ENCODE measurements around the gene TOR2A.

TOR2A gene

DNA sequence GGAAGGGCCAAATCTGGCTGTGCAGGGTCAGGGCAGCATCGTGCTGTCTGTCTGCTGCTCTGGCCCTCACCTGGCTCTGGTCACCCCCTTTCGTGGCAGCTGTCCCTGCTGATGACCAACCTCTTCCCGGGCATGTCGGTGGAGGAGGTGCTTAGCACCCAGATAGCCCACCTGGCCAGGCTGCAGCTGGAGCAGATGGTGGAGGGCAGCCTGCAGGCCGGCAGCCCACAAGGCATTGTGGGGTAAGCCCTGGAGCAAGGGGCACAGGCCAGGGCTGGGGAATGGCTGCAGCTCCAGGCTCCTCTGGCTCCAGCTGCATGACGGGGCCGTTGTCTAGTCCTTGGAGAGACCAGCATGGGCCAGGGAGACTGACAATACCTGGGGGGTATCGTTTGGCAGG is 8.2 kb downstream of the TOR2A start:
- Mint-ChIP-seq H3K9me3 (no peaks in the 10 kb centered on the region), H3K4me1 (no peaks in the 10 kb centered on the region), H3K4me3 (no peak overlapping the region), H3K27ac (no peak overlapping the region), H3K27me3 (peaks cover 1% of the 10 kb centered on the region), H3K36me3 (peaks cover 2% of the 10 kb centered on the region)
- no peak for ATAC-seq (ENCODE audit: low read depth)
- DNase-seq (ENCODE audit: low spot score in 2 of 2): no peak

DNA sequence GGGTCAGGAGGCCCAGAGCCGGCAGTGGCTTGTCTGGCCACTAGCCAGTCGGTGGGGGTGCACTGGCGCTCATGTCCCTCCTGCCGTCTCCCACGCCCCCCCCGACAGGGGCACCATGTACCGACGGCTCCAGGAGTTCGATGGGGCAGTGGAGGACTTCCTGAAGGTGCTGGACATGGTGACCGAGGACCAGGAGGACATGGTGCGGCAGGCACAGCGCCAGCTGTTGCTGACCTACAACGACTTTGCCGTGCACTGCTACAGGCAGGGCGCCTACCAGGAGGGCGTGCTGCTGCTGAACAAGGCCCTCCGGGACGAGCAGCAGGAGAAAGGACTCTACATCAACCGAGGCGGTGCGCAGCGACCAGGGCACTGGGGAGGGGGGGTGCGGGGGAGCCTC is 11.1 kb downstream of the TOR2A start:
- Mint-ChIP-seq H3K27me3 (peaks cover 4% of the 10 kb centered on the region), H3K4me1 (peaks cover 3% of the 10 kb centered on the region), H3K9me3 (peaks cover 1% of the 10 kb centered on the region), H3K36me3 (no peaks in the 10 kb centered on the region), H3K27ac (no peak overlapping the region), H3K4me3 (no peak overlapping the region)
- no peak for DNase-seq (ENCODE audit: low spot score in 2 of 2)
- ATAC-seq (ENCODE audit: low read depth): no peak

DNA sequence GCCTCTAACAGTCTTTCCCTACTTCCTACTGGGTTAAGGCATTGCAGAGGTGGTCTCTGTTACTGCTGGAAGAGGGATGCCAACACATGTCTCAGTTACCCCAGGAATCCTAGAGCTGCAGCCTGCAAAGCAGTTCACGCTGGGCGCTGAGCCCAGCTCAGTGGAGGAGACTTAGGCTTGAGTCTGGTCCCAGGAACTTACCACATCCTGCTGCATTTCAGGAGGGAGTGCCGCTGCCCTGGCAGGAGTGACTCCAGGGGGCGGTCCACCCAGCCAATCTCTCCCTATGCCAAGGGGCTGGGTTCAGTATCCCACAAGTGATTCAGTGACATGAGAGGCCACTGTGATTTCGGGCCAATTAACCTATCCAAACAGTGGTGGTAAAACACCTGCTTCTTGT is 11.7 kb downstream of the TOR2A start:
- no peak for DNase-seq (ENCODE audit: low spot score in 2 of 2)
- no peak for ATAC-seq (ENCODE audit: low read depth)
- peaks cover 4% of the 10 kb centered on the region for H3K27me3 Mint-ChIP-seq
- no peaks in the 10 kb centered on the region for H3K36me3 Mint-ChIP-seq
- H3K9me3 Mint-ChIP-seq: peaks cover 1% of the 10 kb centered on the region
- H3K4me3 Mint-ChIP-seq: no peak overlapping the region
- no peak overlapping the region for H3K27ac Mint-ChIP-seq
- H3K4me1 Mint-ChIP-seq: peaks cover 3% of the 10 kb centered on the region

DNA sequence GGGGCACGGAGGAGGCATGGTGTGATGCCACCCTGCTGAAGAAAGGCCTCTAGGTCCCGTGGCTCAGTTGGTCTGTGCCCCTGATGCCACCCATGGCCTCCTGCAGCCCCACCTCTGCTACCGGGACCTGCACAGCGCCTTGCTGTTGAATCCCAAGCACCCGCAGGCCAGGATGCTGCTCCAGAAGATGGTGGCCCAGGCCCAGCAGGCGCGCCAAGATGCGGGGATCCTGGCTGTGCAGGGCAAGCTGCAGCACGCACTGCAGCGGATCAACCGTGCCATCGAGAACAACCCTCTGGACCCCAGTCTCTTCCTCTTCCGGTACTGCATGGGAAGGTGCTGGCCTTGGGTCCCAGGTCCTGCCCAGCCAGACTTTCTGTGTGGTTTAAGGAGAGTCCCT is 12.1 kb downstream of the TOR2A start:
- no peak overlapping the region for H3K4me3 Mint-ChIP-seq
- H3K36me3 Mint-ChIP-seq: no peaks in the 10 kb centered on the region
- peaks cover 4% of the 10 kb centered on the region for H3K27me3 Mint-ChIP-seq
- DNase-seq (ENCODE audit: low spot score in 2 of 2): no peak
- H3K4me1 Mint-ChIP-seq: peaks cover 3% of the 10 kb centered on the region
- ATAC-seq (ENCODE audit: low read depth): no peak
- peaks cover 1% of the 10 kb centered on the region for H3K9me3 Mint-ChIP-seq
- H3K27ac Mint-ChIP-seq: no peak overlapping the region

DNA sequence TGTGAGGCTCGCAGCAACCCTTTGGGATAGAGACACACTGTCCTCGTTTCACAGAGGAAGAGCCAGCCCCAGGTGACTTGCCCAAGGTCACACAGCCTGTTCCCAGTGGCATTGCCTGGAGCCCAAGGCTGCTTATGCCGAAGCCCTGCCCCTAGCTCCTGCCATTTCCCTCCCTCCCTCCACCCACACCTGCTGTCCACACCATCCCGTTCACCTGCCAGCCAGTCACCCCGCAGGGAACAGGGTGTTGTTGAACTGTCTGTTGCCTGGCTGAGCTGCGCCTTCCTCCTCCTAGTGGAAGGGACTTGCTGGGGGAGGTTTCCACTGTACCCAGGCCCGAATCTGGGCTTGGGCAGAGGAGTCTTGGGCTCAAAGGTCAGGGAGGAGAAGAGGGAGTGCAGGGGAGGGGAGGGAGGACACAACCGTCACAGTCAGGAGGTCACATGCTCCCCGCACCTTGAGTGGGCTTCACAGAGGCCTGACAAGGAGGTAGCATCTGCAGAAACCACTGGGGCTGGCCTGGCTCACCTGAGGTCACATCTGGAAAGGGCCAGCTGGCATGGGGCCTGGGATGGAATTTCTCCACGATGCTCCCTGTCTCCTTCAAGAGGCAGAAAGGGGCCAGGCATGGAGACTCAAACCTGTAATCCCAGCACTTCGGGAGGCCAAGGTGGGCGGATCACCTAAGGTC is 12.9 kb downstream of the TOR2A start:
- H3K36me3 Mint-ChIP-seq: no peaks in the 10 kb centered on the region
- ATAC-seq (ENCODE audit: low read depth) (no peak), DNase-seq (ENCODE audit: low spot score in 2 of 2) (no peak)
- H3K9me3 Mint-ChIP-seq: peaks cover 1% of the 10 kb centered on the region
- peaks cover 4% of the 10 kb centered on the region for H3K27me3 Mint-ChIP-seq
- no peak overlapping the region for H3K27ac Mint-ChIP-seq
- H3K4me3 Mint-ChIP-seq: no peak overlapping the region
- H3K4me1 Mint-ChIP-seq: peaks cover 3% of the 10 kb centered on the region

DNA sequence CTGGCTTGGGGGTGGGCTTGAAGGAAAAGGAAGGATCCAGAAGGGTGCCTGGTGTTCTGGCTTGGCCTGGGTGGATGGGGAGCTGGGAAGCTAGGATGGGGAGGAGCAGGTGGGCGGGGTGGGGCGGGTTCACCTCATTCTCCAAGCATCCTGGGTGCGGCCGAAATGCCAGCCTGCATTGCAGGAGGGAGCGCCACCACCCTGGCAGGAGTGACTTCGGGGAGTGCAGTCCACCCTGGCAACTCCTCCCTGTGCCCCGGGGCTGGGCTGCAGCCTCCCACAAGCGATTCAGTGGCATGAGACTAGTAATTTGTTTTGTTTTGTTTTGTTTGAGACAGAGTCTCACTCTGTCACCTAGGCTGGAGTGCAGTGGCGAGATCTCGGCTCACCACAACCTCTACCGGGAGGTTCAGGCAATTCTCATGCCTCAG is 13.7 kb downstream of the TOR2A start:
- Mint-ChIP-seq H3K27me3 (peaks cover 4% of the 10 kb centered on the region), H3K27ac (no peak overlapping the region), H3K36me3 (no peaks in the 10 kb centered on the region), H3K9me3 (peaks cover 1% of the 10 kb centered on the region), H3K4me3 (no peak overlapping the region), H3K4me1 (peaks cover 3% of the 10 kb centered on the region)
- no peak for DNase-seq (ENCODE audit: low spot score in 2 of 2)
- ATAC-seq (ENCODE audit: low read depth): no peak

DNA sequence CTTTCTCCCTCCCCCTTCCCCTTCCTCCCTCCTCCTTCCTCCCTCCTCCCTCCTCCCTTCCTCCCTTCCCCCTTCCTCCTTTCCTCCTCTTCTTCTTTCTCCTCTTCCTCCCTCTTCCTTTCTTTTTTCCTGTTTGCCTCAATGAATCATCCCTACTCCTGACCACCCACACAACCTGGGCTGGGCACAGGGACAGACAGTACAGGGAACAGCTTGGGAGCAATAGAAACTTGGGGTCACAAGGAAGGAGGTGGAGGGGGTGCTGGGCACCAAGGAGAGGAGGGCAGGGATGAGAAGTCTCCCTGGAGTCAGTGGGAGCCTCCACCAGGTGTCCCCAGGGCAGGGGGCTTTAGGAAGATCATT is 14.2 kb downstream of the TOR2A start:
- peaks cover 1% of the 10 kb centered on the region for H3K9me3 Mint-ChIP-seq

DNA sequence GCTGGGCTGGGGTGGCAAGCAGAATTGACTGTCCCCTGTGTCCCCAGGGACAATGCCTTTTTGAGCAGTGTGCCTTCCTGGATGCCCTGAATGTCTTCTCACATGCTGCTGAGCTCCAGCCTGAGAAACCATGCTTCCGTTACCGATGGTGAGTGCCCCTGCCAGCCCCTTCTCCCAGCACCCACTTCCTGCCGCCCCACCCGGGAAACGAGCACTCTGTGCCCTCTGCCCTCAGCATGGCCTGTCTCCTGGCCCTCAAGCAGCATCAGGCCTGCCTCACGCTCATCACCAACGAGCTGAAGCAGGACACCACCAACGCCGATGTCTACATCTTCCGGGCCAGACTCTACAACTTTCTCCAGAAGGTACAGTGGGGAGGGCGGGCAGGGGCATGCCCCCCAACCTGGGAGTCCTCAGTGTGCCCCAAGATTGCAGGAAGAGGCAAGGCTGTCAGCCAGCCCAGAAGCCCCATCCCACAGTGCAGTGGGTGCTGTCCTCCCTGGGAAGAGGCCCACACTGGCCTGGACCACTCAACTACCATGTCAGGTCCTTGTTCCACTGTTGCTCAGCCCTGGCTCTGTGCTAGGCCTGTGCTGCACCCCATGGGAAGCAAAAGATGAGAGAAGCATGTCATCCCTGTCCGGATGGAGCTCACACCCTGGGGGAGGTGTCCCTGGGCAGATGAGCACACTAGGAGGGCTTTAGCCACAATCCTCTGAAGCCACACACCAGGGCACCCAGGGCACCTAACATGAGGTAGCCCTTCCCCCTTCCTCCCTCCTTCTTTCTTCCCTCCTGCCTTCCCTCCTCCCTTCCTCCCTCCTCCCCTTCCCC is 14.8 kb downstream of the TOR2A start:
- peaks cover 4% of the 10 kb centered on the region for H3K27me3 Mint-ChIP-seq
- no peak overlapping the region for H3K27ac Mint-ChIP-seq
- peaks cover 1% of the 10 kb centered on the region for H3K9me3 Mint-ChIP-seq
- H3K36me3 Mint-ChIP-seq: no peaks in the 10 kb centered on the region
- DNase-seq (ENCODE audit: low spot score in 2 of 2) (no peak), ATAC-seq (ENCODE audit: low read depth) (no peak)
- H3K4me3 Mint-ChIP-seq: no peak overlapping the region
- H3K4me1 Mint-ChIP-seq: peaks cover 9% of the 10 kb centered on the region

More for the DNA sequence above, 14.2 kb downstream of the TOR2A start:
- no peak for ATAC-seq (ENCODE audit: low read depth)
- Mint-ChIP-seq H3K27ac (no peak overlapping the region), H3K4me1 (peaks cover 6% of the 10 kb centered on the region), H3K36me3 (no peaks in the 10 kb centered on the region), H3K4me3 (no peak overlapping the region), H3K27me3 (peaks cover 4% of the 10 kb centered on the region)
- no peak for DNase-seq (ENCODE audit: low spot score in 2 of 2)

DNA sequence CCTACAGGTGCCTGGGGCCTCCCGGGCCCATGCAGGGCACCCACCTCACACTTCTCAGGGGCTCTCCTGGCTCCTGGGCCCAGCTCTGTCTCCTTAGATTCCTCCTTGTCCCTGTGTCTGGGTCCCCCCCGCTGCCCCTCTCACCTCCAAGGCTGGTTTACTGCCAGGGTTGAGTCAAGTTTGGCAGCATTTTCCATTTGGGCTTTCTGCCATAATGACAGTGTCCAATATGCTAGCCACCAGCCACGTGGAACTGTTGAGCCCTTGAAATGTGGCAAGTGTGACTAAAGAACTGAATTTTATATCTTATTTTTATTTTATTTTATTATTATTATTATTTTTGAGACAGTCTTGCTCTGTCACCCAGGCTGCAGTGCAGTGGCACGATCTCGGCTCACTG is 17.3 kb downstream of the TOR2A start:
- H3K4me1 Mint-ChIP-seq: peaks cover 12% of the 10 kb centered on the region
- peaks cover 1% of the 10 kb centered on the region for H3K9me3 Mint-ChIP-seq
- H3K36me3 Mint-ChIP-seq: no peaks in the 10 kb centered on the region
- H3K4me3 Mint-ChIP-seq: no peak overlapping the region
- DNase-seq (ENCODE audit: low spot score in 2 of 2) (no peak), ATAC-seq (ENCODE audit: low read depth) (no peak)
- H3K27me3 Mint-ChIP-seq: peaks cover 3% of the 10 kb centered on the region
- no peak overlapping the region for H3K27ac Mint-ChIP-seq

DNA sequence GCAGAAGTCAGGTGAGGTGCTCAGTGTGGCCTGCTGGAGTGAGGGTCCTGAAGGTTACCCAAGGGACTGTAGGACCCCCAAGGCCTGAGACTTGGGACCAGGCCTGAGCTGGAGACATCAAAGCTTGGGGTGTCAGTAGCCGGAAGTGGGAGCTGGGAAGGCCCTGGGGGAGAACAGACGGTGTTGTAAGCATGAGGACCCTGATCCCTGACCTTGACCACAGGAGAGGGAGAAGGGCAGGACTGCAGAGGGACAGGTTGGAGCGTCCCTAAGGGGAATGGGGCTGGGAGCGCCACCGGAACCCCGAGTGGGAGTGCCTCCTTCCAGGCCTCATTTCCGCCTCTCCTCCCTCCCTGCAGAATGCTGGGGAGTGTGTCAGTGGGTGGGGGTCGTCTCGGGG is 18.7 kb downstream of the TOR2A start:
- H3K4me3 Mint-ChIP-seq: peak overlapping the region; percentile 97
- ATAC-seq (ENCODE audit: low read depth): no peak
- H3K27ac Mint-ChIP-seq: peak overlapping the region; percentile 80
- H3K9me3 Mint-ChIP-seq: peaks cover 1% of the 10 kb centered on the region
- peaks cover 12% of the 10 kb centered on the region for H3K4me1 Mint-ChIP-seq
- DNase-seq (ENCODE audit: low spot score in 2 of 2): no peak
- H3K36me3 Mint-ChIP-seq: no peaks in the 10 kb centered on the region
- peaks cover 3% of the 10 kb centered on the region for H3K27me3 Mint-ChIP-seq

DNA sequence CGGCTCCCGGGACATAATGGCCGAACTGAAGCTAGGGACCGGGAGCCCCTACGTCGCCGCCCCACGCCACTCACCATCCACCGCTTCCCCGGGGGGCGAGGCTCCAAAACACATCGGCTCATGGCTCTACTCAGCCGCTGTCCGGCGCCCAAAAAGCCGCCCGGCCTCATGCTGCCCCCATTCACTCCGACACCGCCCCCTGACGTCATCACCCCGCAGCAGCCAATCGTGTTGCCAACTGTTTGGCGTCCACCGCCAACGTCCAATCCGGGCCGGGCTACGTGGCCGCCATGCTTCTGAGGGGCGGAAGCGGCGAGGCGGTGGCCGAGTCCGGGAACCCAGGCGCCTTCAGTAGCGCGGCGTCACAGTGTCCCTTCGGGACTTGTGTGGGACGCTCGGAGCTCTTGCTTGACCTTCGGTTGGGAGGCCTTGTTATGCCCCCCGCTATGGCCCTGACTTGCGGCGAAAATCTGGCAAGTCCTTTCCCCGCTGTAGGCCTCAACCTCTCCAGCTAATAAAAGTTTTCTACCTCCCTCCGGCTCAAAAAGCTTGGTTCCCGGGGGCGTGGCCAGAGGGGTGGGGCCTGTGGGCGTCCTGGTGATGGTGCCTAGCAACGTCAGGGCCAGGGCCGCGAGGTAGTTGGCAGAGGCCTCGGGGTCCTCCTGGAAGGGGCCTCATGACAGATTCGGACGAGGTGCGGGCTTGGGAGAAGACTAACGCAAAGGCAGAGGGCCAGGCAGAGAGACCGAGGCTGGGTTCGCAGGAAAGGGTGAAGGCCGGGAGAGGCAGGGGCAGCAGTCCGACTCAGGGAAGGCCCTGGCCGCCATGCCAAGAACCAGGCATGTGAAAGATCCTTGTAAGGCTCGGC is 19.4 kb downstream of the TOR2A start, which contains the start of the genes PTRH1 and TTC16:
Gene PTRH1, minus strand, starts transcription at position 194 of the 868 bp plus-strand sequence. Its CDS starts 24 bp downstream, at position 170.
Gene TTC16, plus strand, starts transcription at position 610 of the 868 bp plus-strand sequence. Its CDS starts 67 bp downstream, at position 677.
- H3K4me3 Mint-ChIP-seq: peak within 1 kb of the TSS; percentile 97
- H3K27me3 Mint-ChIP-seq: no peaks in the 10 kb centered on the region
- peaks cover 13% of the 10 kb centered on the region for H3K4me1 Mint-ChIP-seq
- ATAC-seq (ENCODE audit: low read depth) (peak; percentile 95), DNase-seq (ENCODE audit: low spot score in 2 of 2) (peak; percentile 95)
- H3K27ac Mint-ChIP-seq: peak within 1 kb of the TSS; percentile 80
- no peaks in the 10 kb centered on the region for H3K36me3 Mint-ChIP-seq
- H3K9me3 Mint-ChIP-seq: no peaks in the 10 kb centered on the region

DNA sequence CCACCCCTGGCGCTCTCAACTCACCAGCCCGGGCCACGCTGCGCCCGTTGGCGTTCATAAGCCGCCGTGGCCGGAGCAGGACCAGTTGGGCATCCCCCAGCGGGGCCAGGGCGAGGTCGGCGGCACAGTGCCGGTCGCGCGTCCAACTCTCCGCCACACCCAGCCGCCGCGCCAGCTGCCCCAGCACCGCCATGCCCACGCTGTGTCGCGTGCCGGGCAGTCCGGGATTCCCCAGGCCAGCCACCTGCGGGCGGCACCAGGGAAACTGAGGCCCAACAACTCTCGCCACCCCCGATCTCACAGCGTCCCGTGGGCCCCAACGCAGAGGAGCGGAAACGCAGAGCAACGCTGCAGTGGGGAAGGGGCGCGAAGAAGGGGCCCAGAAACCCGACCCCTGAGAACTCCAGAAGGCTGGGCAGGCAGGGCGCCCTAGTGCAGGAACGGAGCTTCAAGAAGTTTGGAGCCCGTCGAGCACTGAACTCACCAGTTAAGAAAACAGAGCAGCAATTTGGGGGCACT is 20.1 kb downstream of the TOR2A start:
- DNase-seq (ENCODE audit: low spot score in 2 of 2): no peak
- Mint-ChIP-seq H3K27me3 (no peaks in the 10 kb centered on the region), H3K36me3 (no peaks in the 10 kb centered on the region), H3K4me1 (peaks cover 12% of the 10 kb centered on the region), H3K4me3 (peak overlapping the region; percentile 97), H3K9me3 (no peaks in the 10 kb centered on the region), H3K27ac (peak overlapping the region; percentile 80)
- ATAC-seq (ENCODE audit: low read depth): peak; percentile 6

DNA sequence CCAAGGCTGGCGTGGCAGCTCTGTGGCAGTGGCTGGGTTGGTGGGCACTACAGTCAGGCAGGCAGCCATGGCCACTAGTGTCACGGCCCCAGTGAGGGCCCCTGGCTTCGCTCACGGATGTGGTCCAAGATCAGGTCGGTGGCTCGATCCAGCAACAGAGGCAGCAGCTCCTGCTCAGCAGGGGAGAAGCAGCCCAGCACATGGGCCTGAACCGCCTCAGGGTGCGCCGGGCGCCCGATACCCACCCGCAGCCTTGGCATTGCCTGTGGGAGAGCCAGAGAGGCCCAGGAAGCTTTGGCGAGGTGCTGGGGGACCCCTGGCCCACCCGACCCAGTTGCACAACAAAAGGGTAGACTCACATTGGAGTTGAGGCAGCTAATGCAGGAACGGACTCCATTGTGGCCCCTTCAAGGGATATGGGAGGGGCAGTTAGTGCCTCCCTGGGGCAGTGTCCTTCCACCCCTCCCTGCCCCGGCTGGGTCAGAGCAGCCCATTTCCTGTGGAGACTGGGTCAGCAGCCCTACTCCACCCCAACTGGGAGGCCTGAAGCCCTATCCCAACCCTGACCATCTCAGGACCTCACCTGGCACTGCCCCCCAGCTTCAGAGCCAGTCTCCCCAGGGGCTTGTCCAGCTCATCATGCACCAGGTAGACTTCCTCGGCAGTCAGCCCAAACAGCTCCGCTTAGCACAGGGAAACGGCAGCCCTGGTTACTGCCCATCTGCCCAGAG is 20.9 kb downstream of the TOR2A start:
- ATAC-seq (ENCODE audit: low read depth) (no peak), DNase-seq (ENCODE audit: low spot score in 2 of 2) (no peak)
- Mint-ChIP-seq H3K36me3 (no peaks in the 10 kb centered on the region), H3K9me3 (no peaks in the 10 kb centered on the region), H3K27me3 (no peaks in the 10 kb centered on the region), H3K4me1 (peaks cover 12% of the 10 kb centered on the region), H3K4me3 (peak overlapping the region; percentile 73), H3K27ac (no peak overlapping the region)
